ENCODE results near the gene LONP2. TPM values are rescaled to one million over a fixed set of nuclear protein-coding genes. Genes with fewer than 3 reads are reported as not detected.

Gene LONP2
- total and polyA plus RNA-seq, 2 of the 13 experiments (the other 11 are each of a cell fraction or from before 2014, with no cell fraction given), result 39.2 to 63.3 TPM

- TF ChIP-seq TIGD3 (CRISPR knock-in tag; IDR thresholded peaks at IDR 0.05; ENCODE audit: borderline replicate concordance) (no peak), ZNF350 (CRISPR knock-in tag; IDR thresholded peaks at IDR 0.05; ENCODE audit: borderline replicate concordance, low read depth) (peak; percentile 86), ZBTB26 (CRISPR knock-in tag; IDR thresholded peaks at IDR 0.05; ENCODE audit: borderline replicate concordance) (peak; percentile 14; the same call in 1 of the 2 replicates), ZNF276 (CRISPR knock-in tag; IDR thresholded peaks at IDR 0.05; ENCODE audit: low read depth) (peak; percentile 71; the same call in 1 of the 2 replicates), EEA1 (CRISPR knock-in tag; IDR thresholded peaks at IDR 0.05; ENCODE audit: borderline replicate concordance) (no peak), U2AF2 (IDR thresholded peaks at IDR 0.05; ENCODE audit: low read depth, low read length) (no peak), ZNF34 (CRISPR knock-in tag; IDR thresholded peaks at IDR 0.05; ENCODE audit: borderline replicate concordance) (0 out of 2 replicates have a peak, but pooled peaks have one; percentile 60), FOXK2 (IDR thresholded peaks at IDR 0.05) (no peak), GTF2F1 (IDR thresholded peaks at IDR 0.05; ENCODE audit: low read length) (no peak), SPEN (CRISPR knock-in tag; IDR thresholded peaks at IDR 0.05; ENCODE audit: low read depth) (peak; percentile 71; the same call in 1 of the 2 replicates), ZNF24 (IDR thresholded peaks at IDR 0.05) (no peak), CBX2 (IDR thresholded peaks at IDR 0.05; ENCODE audit: low read depth, low read length) (no peak), CBX2 (CRISPR knock-in tag; IDR thresholded peaks at IDR 0.05; ENCODE audit: low read depth) (no peak), TBP (CRISPR knock-in tag; IDR thresholded peaks at IDR 0.05) (no peak), ZBTB7A (CRISPR knock-in tag; IDR thresholded peaks at IDR 0.05) (peak; percentile 43; the same call in 1 of the 2 replicates), SRSF1 (optimal IDR thresholded peaks at IDR 0.05; ENCODE audit: low read depth, low read length) (peak; percentile 40), MXI1 (IDR thresholded peaks at IDR 0.05; ENCODE audit: borderline replicate concordance, low read depth, low read length) (peak; percentile 57; the same call in 1 of the 3 replicates), ZNF484 (CRISPR knock-in tag; IDR thresholded peaks at IDR 0.05; ENCODE audit: borderline replicate concordance, low read depth) (peak; percentile 62; the same call in 1 of the 2 replicates)
- TF ChIP-seq, protein P1, sequence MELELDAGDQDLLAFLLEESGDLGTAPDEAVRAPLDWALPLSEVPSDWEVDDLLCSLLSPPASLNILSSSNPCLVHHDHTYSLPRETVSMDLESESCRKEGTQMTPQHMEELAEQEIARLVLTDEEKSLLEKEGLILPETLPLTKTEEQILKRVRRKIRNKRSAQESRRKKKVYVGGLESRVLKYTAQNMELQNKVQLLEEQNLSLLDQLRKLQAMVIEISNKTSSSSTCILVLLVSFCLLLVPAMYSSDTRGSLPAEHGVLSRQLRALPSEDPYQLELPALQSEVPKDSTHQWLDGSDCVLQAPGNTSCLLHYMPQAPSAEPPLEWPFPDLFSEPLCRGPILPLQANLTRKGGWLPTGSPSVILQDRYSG (CRISPR knock-in tag; IDR thresholded peaks at IDR 0.05), result no peak
- TF ChIP-seq, protein P2, sequence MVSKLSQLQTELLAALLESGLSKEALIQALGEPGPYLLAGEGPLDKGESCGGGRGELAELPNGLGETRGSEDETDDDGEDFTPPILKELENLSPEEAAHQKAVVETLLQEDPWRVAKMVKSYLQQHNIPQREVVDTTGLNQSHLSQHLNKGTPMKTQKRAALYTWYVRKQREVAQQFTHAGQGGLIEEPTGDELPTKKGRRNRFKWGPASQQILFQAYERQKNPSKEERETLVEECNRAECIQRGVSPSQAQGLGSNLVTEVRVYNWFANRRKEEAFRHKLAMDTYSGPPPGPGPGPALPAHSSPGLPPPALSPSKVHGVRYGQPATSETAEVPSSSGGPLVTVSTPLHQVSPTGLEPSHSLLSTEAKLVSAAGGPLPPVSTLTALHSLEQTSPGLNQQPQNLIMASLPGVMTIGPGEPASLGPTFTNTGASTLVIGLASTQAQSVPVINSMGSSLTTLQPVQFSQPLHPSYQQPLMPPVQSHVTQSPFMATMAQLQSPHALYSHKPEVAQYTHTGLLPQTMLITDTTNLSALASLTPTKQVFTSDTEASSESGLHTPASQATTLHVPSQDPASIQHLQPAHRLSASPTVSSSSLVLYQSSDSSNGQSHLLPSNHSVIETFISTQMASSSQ (IDR thresholded peaks at IDR 0.05; ENCODE audit: low read depth), result no peak
- TF ChIP-seq, protein P2 (CRISPR knock-in tag; IDR thresholded peaks at IDR 0.05; ENCODE audit: borderline replicate concordance), result peak; percentile 61; the same call in 1 of the 2 replicates
These were observed 121.6 kb downstream of the LONP2 start (continued) for GRCh38 chr16:48365601-48366164.
